Measurements from ENCODE around the gene PTPRK. TPM values are rescaled to one million over a fixed set of nuclear protein-coding genes. Genes with fewer than 3 reads are reported as not detected.

The PTPRK gene
- total and polyA plus RNA-seq, 2 of the 8 experiments (the other 6 are each of a cell fraction or from before 2014, with no cell fraction given) = 11.4 to 47.3 TPM

DNA sequence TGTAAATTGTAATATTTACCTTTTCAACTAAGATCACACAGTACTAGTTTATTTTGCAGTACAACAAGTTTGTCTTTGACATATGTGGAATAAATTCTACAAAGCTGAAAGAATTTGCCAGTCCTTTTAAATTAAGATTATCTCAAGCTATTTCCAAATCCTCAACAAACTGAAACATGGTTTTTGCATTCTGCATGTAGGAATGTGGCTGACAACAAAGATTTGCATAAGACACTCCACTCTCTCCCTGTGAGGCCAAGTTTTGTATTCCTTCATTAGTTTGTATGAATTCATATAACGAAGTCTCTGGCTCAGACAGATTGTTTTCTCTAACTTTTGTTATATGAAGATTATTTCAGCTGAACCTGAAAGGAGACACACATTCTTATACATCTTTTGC lies 495.4 kb downstream of the PTPRK start (continued):
- TF ChIP-seq, protein P1, sequence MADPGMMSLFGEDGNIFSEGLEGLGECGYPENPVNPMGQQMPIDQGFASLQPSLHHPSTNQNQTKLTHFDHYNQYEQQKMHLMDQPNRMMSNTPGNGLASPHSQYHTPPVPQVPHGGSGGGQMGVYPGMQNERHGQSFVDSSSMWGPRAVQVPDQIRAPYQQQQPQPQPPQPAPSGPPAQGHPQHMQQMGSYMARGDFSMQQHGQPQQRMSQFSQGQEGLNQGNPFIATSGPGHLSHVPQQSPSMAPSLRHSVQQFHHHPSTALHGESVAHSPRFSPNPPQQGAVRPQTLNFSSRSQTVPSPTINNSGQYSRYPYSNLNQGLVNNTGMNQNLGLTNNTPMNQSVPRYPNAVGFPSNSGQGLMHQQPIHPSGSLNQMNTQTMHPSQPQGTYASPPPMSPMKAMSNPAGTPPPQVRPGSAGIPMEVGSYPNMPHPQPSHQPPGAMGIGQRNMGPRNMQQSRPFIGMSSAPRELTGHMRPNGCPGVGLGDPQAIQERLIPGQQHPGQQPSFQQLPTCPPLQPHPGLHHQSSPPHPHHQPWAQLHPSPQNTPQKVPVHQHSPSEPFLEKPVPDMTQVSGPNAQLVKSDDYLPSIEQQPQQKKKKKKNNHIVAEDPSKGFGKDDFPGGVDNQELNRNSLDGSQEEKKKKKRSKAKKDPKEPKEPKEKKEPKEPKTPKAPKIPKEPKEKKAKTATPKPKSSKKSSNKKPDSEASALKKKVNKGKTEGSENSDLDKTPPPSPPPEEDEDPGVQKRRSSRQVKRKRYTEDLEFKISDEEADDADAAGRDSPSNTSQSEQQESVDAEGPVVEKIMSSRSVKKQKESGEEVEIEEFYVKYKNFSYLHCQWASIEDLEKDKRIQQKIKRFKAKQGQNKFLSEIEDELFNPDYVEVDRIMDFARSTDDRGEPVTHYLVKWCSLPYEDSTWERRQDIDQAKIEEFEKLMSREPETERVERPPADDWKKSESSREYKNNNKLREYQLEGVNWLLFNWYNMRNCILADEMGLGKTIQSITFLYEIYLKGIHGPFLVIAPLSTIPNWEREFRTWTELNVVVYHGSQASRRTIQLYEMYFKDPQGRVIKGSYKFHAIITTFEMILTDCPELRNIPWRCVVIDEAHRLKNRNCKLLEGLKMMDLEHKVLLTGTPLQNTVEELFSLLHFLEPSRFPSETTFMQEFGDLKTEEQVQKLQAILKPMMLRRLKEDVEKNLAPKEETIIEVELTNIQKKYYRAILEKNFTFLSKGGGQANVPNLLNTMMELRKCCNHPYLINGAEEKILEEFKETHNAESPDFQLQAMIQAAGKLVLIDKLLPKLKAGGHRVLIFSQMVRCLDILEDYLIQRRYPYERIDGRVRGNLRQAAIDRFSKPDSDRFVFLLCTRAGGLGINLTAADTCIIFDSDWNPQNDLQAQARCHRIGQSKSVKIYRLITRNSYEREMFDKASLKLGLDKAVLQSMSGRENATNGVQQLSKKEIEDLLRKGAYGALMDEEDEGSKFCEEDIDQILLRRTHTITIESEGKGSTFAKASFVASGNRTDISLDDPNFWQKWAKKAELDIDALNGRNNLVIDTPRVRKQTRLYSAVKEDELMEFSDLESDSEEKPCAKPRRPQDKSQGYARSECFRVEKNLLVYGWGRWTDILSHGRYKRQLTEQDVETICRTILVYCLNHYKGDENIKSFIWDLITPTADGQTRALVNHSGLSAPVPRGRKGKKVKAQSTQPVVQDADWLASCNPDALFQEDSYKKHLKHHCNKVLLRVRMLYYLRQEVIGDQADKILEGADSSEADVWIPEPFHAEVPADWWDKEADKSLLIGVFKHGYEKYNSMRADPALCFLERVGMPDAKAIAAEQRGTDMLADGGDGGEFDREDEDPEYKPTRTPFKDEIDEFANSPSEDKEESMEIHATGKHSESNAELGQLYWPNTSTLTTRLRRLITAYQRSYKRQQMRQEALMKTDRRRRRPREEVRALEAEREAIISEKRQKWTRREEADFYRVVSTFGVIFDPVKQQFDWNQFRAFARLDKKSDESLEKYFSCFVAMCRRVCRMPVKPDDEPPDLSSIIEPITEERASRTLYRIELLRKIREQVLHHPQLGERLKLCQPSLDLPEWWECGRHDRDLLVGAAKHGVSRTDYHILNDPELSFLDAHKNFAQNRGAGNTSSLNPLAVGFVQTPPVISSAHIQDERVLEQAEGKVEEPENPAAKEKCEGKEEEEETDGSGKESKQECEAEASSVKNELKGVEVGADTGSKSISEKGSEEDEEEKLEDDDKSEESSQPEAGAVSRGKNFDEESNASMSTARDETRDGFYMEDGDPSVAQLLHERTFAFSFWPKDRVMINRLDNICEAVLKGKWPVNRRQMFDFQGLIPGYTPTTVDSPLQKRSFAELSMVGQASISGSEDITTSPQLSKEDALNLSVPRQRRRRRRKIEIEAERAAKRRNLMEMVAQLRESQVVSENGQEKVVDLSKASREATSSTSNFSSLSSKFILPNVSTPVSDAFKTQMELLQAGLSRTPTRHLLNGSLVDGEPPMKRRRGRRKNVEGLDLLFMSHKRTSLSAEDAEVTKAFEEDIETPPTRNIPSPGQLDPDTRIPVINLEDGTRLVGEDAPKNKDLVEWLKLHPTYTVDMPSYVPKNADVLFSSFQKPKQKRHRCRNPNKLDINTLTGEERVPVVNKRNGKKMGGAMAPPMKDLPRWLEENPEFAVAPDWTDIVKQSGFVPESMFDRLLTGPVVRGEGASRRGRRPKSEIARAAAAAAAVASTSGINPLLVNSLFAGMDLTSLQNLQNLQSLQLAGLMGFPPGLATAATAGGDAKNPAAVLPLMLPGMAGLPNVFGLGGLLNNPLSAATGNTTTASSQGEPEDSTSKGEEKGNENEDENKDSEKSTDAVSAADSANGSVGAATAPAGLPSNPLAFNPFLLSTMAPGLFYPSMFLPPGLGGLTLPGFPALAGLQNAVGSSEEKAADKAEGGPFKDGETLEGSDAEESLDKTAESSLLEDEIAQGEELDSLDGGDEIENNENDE (IDR thresholded peaks at IDR 0.05; ENCODE audit: insufficient replicate concordance, low read length) = no peak
- no peak for TF ChIP-seq SRF (IDR thresholded peaks at IDR 0.05; ENCODE audit: low read depth, low read length)
